ENCODE data around the gene ISYNA1.

GRCh38 chr19:18439910-18440237, 1.9 kb upstream of the ISYNA1 start:
- no peak for TF ChIP-seq CTCF (IDR thresholded peaks at IDR 0.05)
- TF ChIP-seq NFYB (CRISPR knock-in tag; conservative IDR thresholded peaks at IDR 0.05; ENCODE audit: low read depth): no peak
- TF ChIP-seq JAZF1 (CRISPR knock-in tag; IDR thresholded peaks at IDR 0.05): no peak
- no peak for TF ChIP-seq MYBL2 (CRISPR knock-in tag; IDR thresholded peaks at IDR 0.05)
- no peak for TF ChIP-seq NR1H2 (CRISPR knock-in tag; IDR thresholded peaks at IDR 0.05)
- TF ChIP-seq, protein P1, sequence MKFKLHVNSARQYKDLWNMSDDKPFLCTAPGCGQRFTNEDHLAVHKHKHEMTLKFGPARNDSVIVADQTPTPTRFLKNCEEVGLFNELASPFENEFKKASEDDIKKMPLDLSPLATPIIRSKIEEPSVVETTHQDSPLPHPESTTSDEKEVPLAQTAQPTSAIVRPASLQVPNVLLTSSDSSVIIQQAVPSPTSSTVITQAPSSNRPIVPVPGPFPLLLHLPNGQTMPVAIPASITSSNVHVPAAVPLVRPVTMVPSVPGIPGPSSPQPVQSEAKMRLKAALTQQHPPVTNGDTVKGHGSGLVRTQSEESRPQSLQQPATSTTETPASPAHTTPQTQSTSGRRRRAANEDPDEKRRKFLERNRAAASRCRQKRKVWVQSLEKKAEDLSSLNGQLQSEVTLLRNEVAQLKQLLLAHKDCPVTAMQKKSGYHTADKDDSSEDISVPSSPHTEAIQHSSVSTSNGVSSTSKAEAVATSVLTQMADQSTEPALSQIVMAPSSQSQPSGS (CRISPR knock-in tag; IDR thresholded peaks at IDR 0.05; ENCODE audit: borderline replicate concordance, low read depth): no peak
- TF ChIP-seq, protein P2, sequence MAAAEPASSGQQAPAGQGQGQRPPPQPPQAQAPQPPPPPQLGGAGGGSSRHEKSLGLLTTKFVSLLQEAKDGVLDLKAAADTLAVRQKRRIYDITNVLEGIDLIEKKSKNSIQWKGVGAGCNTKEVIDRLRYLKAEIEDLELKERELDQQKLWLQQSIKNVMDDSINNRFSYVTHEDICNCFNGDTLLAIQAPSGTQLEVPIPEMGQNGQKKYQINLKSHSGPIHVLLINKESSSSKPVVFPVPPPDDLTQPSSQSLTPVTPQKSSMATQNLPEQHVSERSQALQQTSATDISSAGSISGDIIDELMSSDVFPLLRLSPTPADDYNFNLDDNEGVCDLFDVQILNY (CRISPR knock-in tag; IDR thresholded peaks at IDR 0.05): no peak
- TF ChIP-seq ZSCAN18 (CRISPR knock-in tag; IDR thresholded peaks at IDR 0.05): no peak

Data from WTC11 (cell line).